ENCODE data around the gene NAV2. TPM values are rescaled to one million over a fixed set of nuclear protein-coding genes. Genes with fewer than 3 reads are reported as not detected.

Gene NAV2
- total and polyA plus RNA-seq, 4 donors, result 5.0 to 250 (median 51.4) TPM

GRCh38 chr11:19962801-19963175, 250.2 kb downstream of the NAV2 start:
- no peaks in the 10 kb centered on the region for H3K9me3 ChIP-seq (ENCODE audit: control insufficient read depth, low read length)
- intact Hi-C loops (cut with DNase I), result no loop called here
- DNase-seq (no peak), ATAC-seq (ENCODE audit: low FRiP score) (no peak)
- H3K36me3 ChIP-seq (ENCODE audit: control insufficient read depth in 1 of 2, insufficient read depth in 2 of 2, low read length in 1 of 2), result peaks cover 0 to 8% of the 10 kb centered on the region in 2 donors
- 9% methylated on average over 4 of the region's 4 CpGs for WGBS, 2 donors
- no peaks in the 10 kb centered on the region for H3K27me3 ChIP-seq (ENCODE audit: control insufficient read depth in 1 of 2, insufficient read depth in 2 of 2, low read length in 1 of 2)
- H3K27ac ChIP-seq (ENCODE audit: low read depth in 1 of 2, low read length in 2 of 2), result peak overlapping the region in 1 of 2 donors; percentile 60
- H3K4me3 ChIP-seq (ENCODE audit: low read length in 2 of 2), result no peak overlapping the region
- peaks cover 3 to 9% of the 10 kb centered on the region in 2 donors for H3K4me1 ChIP-seq (ENCODE audit: control insufficient read depth in 1 of 2, insufficient read depth in 2 of 2, low read length in 2 of 2)

GRCh38 chr11:19963697-19964387, 251.2 kb downstream of the NAV2 start:
- Histone ChIP-seq H3K4me3 (ENCODE audit: low read length in 2 of 2) (no peak overlapping the region), H3K36me3 (ENCODE audit: control insufficient read depth in 1 of 2, insufficient read depth in 2 of 2, low read length in 1 of 2) (peaks cover 0 to 10% of the 10 kb centered on the region in 2 donors), H3K27me3 (ENCODE audit: control insufficient read depth in 1 of 2, insufficient read depth in 2 of 2, low read length in 1 of 2) (no peaks in the 10 kb centered on the region), H3K4me1 (ENCODE audit: control insufficient read depth in 1 of 2, insufficient read depth in 2 of 2, low read length in 2 of 2) (peaks cover 3 to 9% of the 10 kb centered on the region in 2 donors), H3K9me3 (ENCODE audit: control insufficient read depth, low read length) (no peaks in the 10 kb centered on the region), H3K27ac (ENCODE audit: low read depth in 1 of 2, low read length in 2 of 2) (no peak overlapping the region)
- WGBS, 2 donors, result 54 to 60% methylated on average over 13 of the region's 13 CpGs
- ATAC-seq (ENCODE audit: low FRiP score) (no peak), DNase-seq (no peak)
- intact Hi-C loops (cut with DNase I), result no loop called here

GRCh38 chr11:19966441-19966840, 253.8 kb downstream of the NAV2 start:
- peaks cover 0 to 10% of the 10 kb centered on the region in 2 donors for H3K36me3 ChIP-seq (ENCODE audit: control insufficient read depth in 1 of 2, insufficient read depth in 2 of 2, low read length in 1 of 2)
- peak overlapping the region in 1 of 2 donors; percentile 60 for H3K27ac ChIP-seq (ENCODE audit: low read depth in 1 of 2, low read length in 2 of 2)
- intact Hi-C loops (cut with DNase I), result no loop called here
- ATAC-seq (ENCODE audit: low FRiP score) (no peak), DNase-seq (no peak)
- peaks cover 0 to 9% of the 10 kb centered on the region in 2 donors for H3K4me1 ChIP-seq (ENCODE audit: control insufficient read depth in 1 of 2, insufficient read depth in 2 of 2, low read length in 2 of 2)
- no peaks in the 10 kb centered on the region for H3K9me3 ChIP-seq (ENCODE audit: control insufficient read depth, low read length)
- 77 to 81% methylated on average over 4 of the region's 4 CpGs for whole genome bisulfite sequencing, 2 donors
- H3K27me3 ChIP-seq (ENCODE audit: control insufficient read depth in 1 of 2, insufficient read depth in 2 of 2, low read length in 1 of 2), result no peaks in the 10 kb centered on the region
- H3K4me3 ChIP-seq (ENCODE audit: low read length in 2 of 2), result no peak overlapping the region

- no peak for DNase-seq
- no peaks in the 10 kb centered on the region for H3K27me3 ChIP-seq (ENCODE audit: control insufficient read depth in 1 of 2, insufficient read depth in 2 of 2, low read length in 1 of 2)
- intact Hi-C loops (cut with DNase I), result no loop called here
- peaks cover 0 to 10% of the 10 kb centered on the region in 2 donors for H3K36me3 ChIP-seq (ENCODE audit: control insufficient read depth in 1 of 2, insufficient read depth in 2 of 2, low read length in 1 of 2)
- no peaks in the 10 kb centered on the region for H3K9me3 ChIP-seq (ENCODE audit: control insufficient read depth, low read length)
- no peak overlapping the region for H3K27ac ChIP-seq (ENCODE audit: low read depth in 1 of 2, low read length in 2 of 2)
- no peak overlapping the region for H3K4me3 ChIP-seq (ENCODE audit: low read length in 2 of 2)
- peaks cover 0 to 9% of the 10 kb centered on the region in 2 donors for H3K4me1 ChIP-seq (ENCODE audit: control insufficient read depth in 1 of 2, insufficient read depth in 2 of 2, low read length in 2 of 2)
- 86 to 92% methylated on average over 4 of the region's 4 CpGs for WGBS, 2 donors
- ATAC-seq (ENCODE audit: low FRiP score), result no peak
Measured at GRCh38 chr11:19966927-19967326, 254.3 kb downstream of the NAV2 start.

- H3K36me3 ChIP-seq (ENCODE audit: control insufficient read depth in 1 of 2, insufficient read depth in 2 of 2, low read length in 1 of 2), result peaks cover 0 to 10% of the 10 kb centered on the region in 2 donors
- intact Hi-C loops (cut with DNase I), result no loop called here
- no peaks in the 10 kb centered on the region for H3K27me3 ChIP-seq (ENCODE audit: control insufficient read depth in 1 of 2, insufficient read depth in 2 of 2, low read length in 1 of 2)
- no peaks in the 10 kb centered on the region for H3K9me3 ChIP-seq (ENCODE audit: control insufficient read depth, low read length)
- H3K4me1 ChIP-seq (ENCODE audit: control insufficient read depth in 1 of 2, insufficient read depth in 2 of 2, low read length in 2 of 2), result peaks cover 1 to 3% of the 10 kb centered on the region in 2 donors
- DNase-seq (no peak), ATAC-seq (ENCODE audit: low FRiP score) (no peak)
- WGBS, 2 donors, result 32 to 37% methylated on average over 2 of the region's 2 CpGs
- no peak overlapping the region for H3K27ac ChIP-seq (ENCODE audit: low read depth in 1 of 2, low read length in 2 of 2)
- no peak overlapping the region for H3K4me3 ChIP-seq (ENCODE audit: low read length in 2 of 2)
Measured at GRCh38 chr11:19967787-19968186, 255.2 kb downstream of the NAV2 start.

- ATAC-seq (ENCODE audit: low FRiP score) (no peak), DNase-seq (no peak)
- Histone ChIP-seq H3K9me3 (ENCODE audit: control insufficient read depth, low read length) (no peaks in the 10 kb centered on the region), H3K27ac (ENCODE audit: low read depth in 1 of 2, low read length in 2 of 2) (no peak overlapping the region), H3K36me3 (ENCODE audit: control insufficient read depth in 1 of 2, insufficient read depth in 2 of 2, low read length in 1 of 2) (peaks cover 0 to 10% of the 10 kb centered on the region in 2 donors), H3K4me3 (ENCODE audit: low read length in 2 of 2) (no peak overlapping the region), H3K4me1 (ENCODE audit: control insufficient read depth in 1 of 2, insufficient read depth in 2 of 2, low read length in 2 of 2) (peaks cover 2 to 3% of the 10 kb centered on the region in 2 donors), H3K27me3 (ENCODE audit: control insufficient read depth in 1 of 2, insufficient read depth in 2 of 2, low read length in 1 of 2) (no peaks in the 10 kb centered on the region)
- 91 to 94% methylated on average over 5 of the region's 5 CpGs for WGBS, 2 donors
- intact Hi-C loops (cut with DNase I), result no loop called here
Measured at GRCh38 chr11:19968860-19969259, 256.2 kb downstream of the NAV2 start.

- no peak for DNase-seq
- H3K9me3 ChIP-seq (ENCODE audit: control insufficient read depth, low read length), result no peaks in the 10 kb centered on the region
- H3K27me3 ChIP-seq (ENCODE audit: control insufficient read depth in 1 of 2, insufficient read depth in 2 of 2, low read length in 1 of 2), result no peaks in the 10 kb centered on the region
- 37 to 42% methylated on average over 4 of the region's 4 CpGs for WGBS, 2 donors
- peaks cover 3 to 4% of the 10 kb centered on the region in 2 donors for H3K4me1 ChIP-seq (ENCODE audit: control insufficient read depth in 1 of 2, insufficient read depth in 2 of 2, low read length in 2 of 2)
- H3K36me3 ChIP-seq (ENCODE audit: control insufficient read depth in 1 of 2, insufficient read depth in 2 of 2, low read length in 1 of 2), result peaks cover 2 to 9% of the 10 kb centered on the region in 2 donors
- no peak for ATAC-seq (ENCODE audit: low FRiP score)
- intact Hi-C loops (cut with DNase I), result no loop called here
- H3K27ac ChIP-seq (ENCODE audit: low read depth in 1 of 2, low read length in 2 of 2), result no peak overlapping the region
- H3K4me3 ChIP-seq (ENCODE audit: low read length in 2 of 2), result no peak overlapping the region
Measured at GRCh38 chr11:19970944-19971343, 258.3 kb downstream of the NAV2 start.

- Histone ChIP-seq H3K36me3 (ENCODE audit: control insufficient read depth in 1 of 2, insufficient read depth in 2 of 2, low read length in 1 of 2) (peaks cover 2 to 5% of the 10 kb centered on the region in 2 donors), H3K27me3 (ENCODE audit: control insufficient read depth in 1 of 2, insufficient read depth in 2 of 2, low read length in 1 of 2) (no peaks in the 10 kb centered on the region), H3K4me3 (ENCODE audit: low read length in 2 of 2) (no peak overlapping the region), H3K4me1 (ENCODE audit: control insufficient read depth in 1 of 2, insufficient read depth in 2 of 2, low read length in 2 of 2) (peaks cover 0 to 4% of the 10 kb centered on the region in 2 donors), H3K27ac (ENCODE audit: low read depth in 1 of 2, low read length in 2 of 2) (no peak overlapping the region), H3K9me3 (ENCODE audit: control insufficient read depth, low read length) (no peaks in the 10 kb centered on the region)
- 15 to 19% methylated on average over 2 of the region's 2 CpGs for WGBS, 2 donors
- intact Hi-C loops (cut with DNase I), result no loop called here
- DNase-seq, result no peak
- no peak for ATAC-seq (ENCODE audit: low FRiP score)
Measured at GRCh38 chr11:19972091-19972490, 259.5 kb downstream of the NAV2 start.

GRCh38 chr11:19972651-19973050, 260.0 kb downstream of the NAV2 start:
- WGBS, 2 donors, result 73 to 93% methylated on average over 1 of the region's 1 CpG
- intact Hi-C loops (cut with DNase I), result no loop called here
- no peak for ATAC-seq (ENCODE audit: low FRiP score)
- no peak for DNase-seq
- H3K4me1 ChIP-seq (ENCODE audit: control insufficient read depth in 1 of 2, insufficient read depth in 2 of 2, low read length in 2 of 2), result peaks cover 0 to 4% of the 10 kb centered on the region in 2 donors
- H3K27me3 ChIP-seq (ENCODE audit: control insufficient read depth in 1 of 2, insufficient read depth in 2 of 2, low read length in 1 of 2), result no peaks in the 10 kb centered on the region
- peaks cover 2 to 5% of the 10 kb centered on the region in 2 donors for H3K36me3 ChIP-seq (ENCODE audit: control insufficient read depth in 1 of 2, insufficient read depth in 2 of 2, low read length in 1 of 2)
- no peak overlapping the region for H3K27ac ChIP-seq (ENCODE audit: low read depth in 1 of 2, low read length in 2 of 2)
- no peak overlapping the region for H3K4me3 ChIP-seq (ENCODE audit: low read length in 2 of 2)
- H3K9me3 ChIP-seq (ENCODE audit: control insufficient read depth, low read length), result no peaks in the 10 kb centered on the region
